ENCODE results near the gene PLEKHH2. TPM values are rescaled to one million over a fixed set of nuclear protein-coding genes. Genes with fewer than 3 reads are reported as not detected.
"Not testable (repeated sequence)": the region's sequence is repeated elsewhere in the genome, so short reads cannot be mapped to it uniquely, and the experiment has no call there.

Gene PLEKHH2
- total RNA-seq, 6 experiments from 2014 or later, result 0.75 to 2.0 (median 1.3) TPM

DNA sequence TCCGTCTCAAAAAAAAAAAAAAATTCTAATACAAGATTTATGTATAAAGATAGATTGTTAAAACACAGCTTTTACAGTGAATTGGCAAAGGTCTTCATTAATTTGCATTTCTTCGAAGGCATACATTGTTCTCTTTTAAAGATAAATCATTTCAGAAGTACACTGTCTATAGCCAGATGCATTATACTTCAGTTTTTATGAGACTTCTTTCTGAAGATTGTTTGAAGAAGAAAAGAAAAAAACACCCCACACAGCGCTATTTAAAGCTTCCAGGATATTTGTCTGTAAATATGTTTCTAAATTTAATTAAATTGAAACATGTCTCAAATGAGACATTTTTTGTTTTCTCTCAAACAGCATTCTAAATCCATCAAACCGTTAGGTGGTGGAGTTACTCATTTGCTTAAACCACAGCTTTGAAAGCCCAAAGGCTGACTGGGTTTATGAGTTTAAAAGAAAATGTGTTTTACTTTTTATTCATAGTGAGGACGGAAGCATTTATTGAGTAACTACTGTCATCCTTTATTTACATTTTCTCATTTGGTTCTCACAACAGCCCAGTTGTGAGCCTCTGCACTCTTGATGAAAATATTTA, 81.6 kb downstream of the PLEKHH2 start:
- intact Hi-C loops (cut with DNase I), result no loop called here
- no peak for ATAC-seq
- Histone ChIP-seq H3K27ac (no peak overlapping the region), H3K27me3 (no peaks in the 10 kb centered on the region), H3K9me3 (no peaks in the 10 kb centered on the region), H3K4me1 (no peaks in the 10 kb centered on the region), H3K4me3 (no peak overlapping the region), H3K36me3 (no peaks in the 10 kb centered on the region)
- DNase-seq, result no peak
- no peak for TF ChIP-seq POLR2A (IDR thresholded peaks at IDR 0.05)
- TF ChIP-seq, protein P1, sequence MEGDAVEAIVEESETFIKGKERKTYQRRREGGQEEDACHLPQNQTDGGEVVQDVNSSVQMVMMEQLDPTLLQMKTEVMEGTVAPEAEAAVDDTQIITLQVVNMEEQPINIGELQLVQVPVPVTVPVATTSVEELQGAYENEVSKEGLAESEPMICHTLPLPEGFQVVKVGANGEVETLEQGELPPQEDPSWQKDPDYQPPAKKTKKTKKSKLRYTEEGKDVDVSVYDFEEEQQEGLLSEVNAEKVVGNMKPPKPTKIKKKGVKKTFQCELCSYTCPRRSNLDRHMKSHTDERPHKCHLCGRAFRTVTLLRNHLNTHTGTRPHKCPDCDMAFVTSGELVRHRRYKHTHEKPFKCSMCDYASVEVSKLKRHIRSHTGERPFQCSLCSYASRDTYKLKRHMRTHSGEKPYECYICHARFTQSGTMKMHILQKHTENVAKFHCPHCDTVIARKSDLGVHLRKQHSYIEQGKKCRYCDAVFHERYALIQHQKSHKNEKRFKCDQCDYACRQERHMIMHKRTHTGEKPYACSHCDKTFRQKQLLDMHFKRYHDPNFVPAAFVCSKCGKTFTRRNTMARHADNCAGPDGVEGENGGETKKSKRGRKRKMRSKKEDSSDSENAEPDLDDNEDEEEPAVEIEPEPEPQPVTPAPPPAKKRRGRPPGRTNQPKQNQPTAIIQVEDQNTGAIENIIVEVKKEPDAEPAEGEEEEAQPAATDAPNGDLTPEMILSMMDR (IDR thresholded peaks at IDR 0.05), result no peak
- WGBS (ENCODE audit: insufficient coverage, low coverage, low lambda C conversion rate, missing lambda C conversion rate), result 73% methylated on average over 4 of the region's 5 CpGs

DNA sequence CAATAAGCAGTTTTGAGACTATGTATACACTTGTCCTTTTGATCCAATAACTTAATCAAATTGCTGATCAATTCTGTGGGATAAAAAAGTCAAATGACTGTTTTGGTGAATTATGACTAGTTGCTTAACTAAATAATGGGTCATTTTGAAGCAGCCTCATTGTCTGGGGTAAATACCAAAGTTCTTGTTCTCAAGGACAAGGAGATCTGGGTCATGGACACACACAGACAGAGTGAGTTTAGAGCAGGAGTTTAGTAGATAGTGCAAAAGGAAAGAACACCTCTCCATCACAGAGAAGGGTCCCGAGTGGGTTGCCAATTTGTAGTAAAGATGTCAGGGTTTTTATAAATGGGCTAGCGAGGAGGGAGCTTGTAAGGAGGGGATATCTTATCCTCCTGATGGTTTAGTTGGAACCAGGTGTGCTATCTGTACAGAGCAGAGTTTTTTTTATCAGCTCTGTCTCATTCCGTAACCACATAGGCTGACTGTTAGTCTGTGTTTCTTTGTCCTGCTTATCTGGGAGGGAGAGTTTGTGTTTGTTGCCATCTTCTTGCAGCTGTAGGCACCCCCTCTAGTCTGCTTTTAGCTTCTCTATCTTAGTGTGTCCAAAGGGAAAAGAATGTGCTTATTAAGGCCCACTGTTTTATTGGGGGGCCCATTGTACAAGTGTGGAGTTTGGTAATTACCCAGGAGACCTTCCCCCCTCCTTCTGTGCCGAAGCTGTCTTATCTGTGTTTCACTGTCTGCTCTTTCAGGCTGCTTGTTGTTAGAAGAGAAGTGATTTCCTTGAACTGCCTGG, 87.9 kb downstream of the PLEKHH2 start:
- intact Hi-C loops (cut with DNase I), result no loop called here
- no peak overlapping the region for H3K27ac ChIP-seq
- ATAC-seq (no peak), DNase-seq (no peak)
- no peaks in the 10 kb centered on the region for H3K9me3 ChIP-seq
- 54% methylated on average over 4 of the region's 4 CpGs for WGBS (ENCODE audit: insufficient coverage, low coverage, low lambda C conversion rate, missing lambda C conversion rate)
- no peak overlapping the region for H3K4me3 ChIP-seq
- H3K27me3 ChIP-seq, result no peaks in the 10 kb centered on the region
- H3K4me1 ChIP-seq, result no peaks in the 10 kb centered on the region
- no peaks in the 10 kb centered on the region for H3K36me3 ChIP-seq
- TF ChIP-seq POLR2A (IDR thresholded peaks at IDR 0.05), result no peak
- TF ChIP-seq, protein P1 (IDR thresholded peaks at IDR 0.05), result no peak

DNA sequence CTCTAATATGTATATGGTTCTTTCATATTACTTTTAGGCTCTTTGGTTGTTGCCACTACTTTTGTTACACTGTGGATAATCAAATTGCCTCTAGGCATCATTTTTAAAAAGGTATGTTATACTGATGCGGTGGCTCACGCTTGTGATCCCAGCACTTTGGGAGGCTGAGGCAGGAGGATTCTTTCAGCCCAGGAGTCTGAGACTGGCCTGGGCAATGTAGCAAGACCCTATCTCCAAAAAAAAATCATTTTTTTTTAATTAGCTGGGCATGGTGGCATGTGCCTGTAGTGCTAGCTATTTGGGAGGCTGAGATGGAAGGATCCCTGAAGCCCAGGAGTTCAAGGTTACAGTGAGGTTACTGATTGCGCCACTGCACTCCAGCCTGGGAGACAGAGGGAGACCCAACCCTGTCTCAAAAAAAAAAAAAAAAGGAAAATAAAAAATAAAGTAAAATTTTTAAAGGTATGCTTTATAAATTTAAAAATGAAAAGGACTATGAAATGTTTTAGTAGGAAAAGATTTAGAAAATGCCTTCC, 88.7 kb downstream of the PLEKHH2 start:
- WGBS (ENCODE audit: insufficient coverage, low coverage, low lambda C conversion rate, missing lambda C conversion rate), result 100% methylated on average over 3 of the region's 3 CpGs

DNA sequence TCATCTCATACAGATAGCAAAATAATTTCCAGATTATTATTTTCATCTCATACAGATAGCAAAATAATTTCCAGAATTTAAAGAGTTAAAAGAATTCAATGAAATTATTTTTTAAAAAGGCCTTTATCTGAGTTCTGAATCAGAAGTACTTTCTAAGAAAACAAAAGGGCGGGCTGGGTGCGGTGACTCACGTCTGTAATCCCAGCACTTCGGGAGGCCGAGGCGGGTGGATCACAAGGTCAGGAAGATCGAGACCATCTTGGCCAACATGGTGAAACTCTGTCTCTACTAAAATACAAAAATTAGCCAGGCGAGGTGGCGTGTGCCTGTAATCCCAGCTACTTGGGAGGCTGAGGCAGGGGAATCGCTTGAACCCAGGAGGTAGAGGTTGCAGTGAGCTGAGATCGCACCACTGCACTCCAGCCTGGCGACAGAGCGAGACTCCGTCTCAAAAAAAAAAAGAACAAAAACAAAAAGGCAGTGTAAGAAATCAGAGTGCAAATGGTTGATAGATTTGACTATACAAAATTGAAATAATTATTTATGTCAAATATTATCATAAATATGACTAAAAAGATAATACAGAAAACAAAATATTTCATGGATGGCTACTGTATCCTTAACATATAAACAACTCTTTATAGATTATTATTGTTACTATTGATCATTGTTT, 90.0 kb downstream of the PLEKHH2 start:
- ATAC-seq; H3K27me3 ChIP-seq; H3K36me3 ChIP-seq; DNase-seq; H3K4me3 ChIP-seq; H3K4me1 ChIP-seq; H3K9me3 ChIP-seq; intact Hi-C loops (cut with DNase I); H3K27ac ChIP-seq: not testable (repeated sequence)
- 90% methylated on average over 13 of the region's 14 CpGs for WGBS (ENCODE audit: insufficient coverage, low coverage, low lambda C conversion rate, missing lambda C conversion rate)

More for the DNA sequence above, 88.7 kb downstream of the PLEKHH2 start:
- H3K4me1 ChIP-seq, result no peaks in the 10 kb centered on the region
- TF ChIP-seq, protein P1 (IDR thresholded peaks at IDR 0.05), result no peak
- TF ChIP-seq POLR2A (IDR thresholded peaks at IDR 0.05), result no peak
- no peak overlapping the region for H3K4me3 ChIP-seq
- no peaks in the 10 kb centered on the region for H3K27me3 ChIP-seq
- ATAC-seq, result no peak
- H3K9me3 ChIP-seq, result no peaks in the 10 kb centered on the region
- intact Hi-C loops (cut with DNase I), result no loop called here
- H3K27ac ChIP-seq, result no peak overlapping the region
- DNase-seq, result no peak
- H3K36me3 ChIP-seq, result no peaks in the 10 kb centered on the region

DNA sequence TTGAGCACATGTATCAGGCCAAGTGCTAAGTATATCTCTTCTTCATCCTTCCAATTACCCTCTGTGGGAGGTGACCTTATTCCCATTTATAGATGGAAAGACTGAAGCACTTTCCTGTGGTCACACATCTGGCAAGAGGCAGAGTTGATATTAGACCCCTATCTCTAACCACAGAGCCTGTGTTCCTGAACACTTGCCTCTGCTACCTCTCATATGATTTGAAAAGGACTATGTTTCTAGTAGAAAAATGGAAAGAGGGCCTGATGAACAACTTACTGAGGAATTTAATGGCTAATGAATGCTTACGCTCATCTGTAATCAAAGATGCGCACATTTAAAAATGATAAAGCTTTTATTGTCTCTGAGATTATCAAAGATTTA, 90.6 kb downstream of the PLEKHH2 start:
- ATAC-seq (no peak), DNase-seq (no peak)
- no peaks in the 10 kb centered on the region for H3K4me1 ChIP-seq
- no peaks in the 10 kb centered on the region for H3K27me3 ChIP-seq
- intact Hi-C loops (cut with DNase I), result no loop called here
- H3K9me3 ChIP-seq, result no peaks in the 10 kb centered on the region
- 94% methylated on average over 2 of the region's 2 CpGs for WGBS (ENCODE audit: insufficient coverage, low coverage, low lambda C conversion rate, missing lambda C conversion rate)
- no peak overlapping the region for H3K4me3 ChIP-seq
- no peak overlapping the region for H3K27ac ChIP-seq
- TF ChIP-seq, protein P1 (IDR thresholded peaks at IDR 0.05), result no peak
- TF ChIP-seq POLR2A (IDR thresholded peaks at IDR 0.05), result no peak
- no peaks in the 10 kb centered on the region for H3K36me3 ChIP-seq

Data from right lobe of liver (tissue), 6 donors.